GM12872 (cell line): ENCODE results near the gene KRT12.

Experiments used
- CTCF ChIP-seq: IDR thresholded peaks from 3 replicates; pipeline ENCODE4 v1.5.1; 2011; ENCODE audit warnings: low read depth, mild to moderate bottlenecking, low read length, moderate library complexity; ENCODE audit not compliant: insufficient read depth

The KRT12 gene

GRCh38 chr17:40852364-40852763, 14.7 kb downstream of the KRT12 start:
- no peak for TF ChIP-seq CTCF

GRCh38 chr17:40850293-40850972, 16.6 kb downstream of the KRT12 start:
- no peak for TF ChIP-seq CTCF

- no peak for TF ChIP-seq CTCF
These were observed 17.3 kb downstream of the KRT12 start for GRCh38 chr17:40849723-40850122.

- no peak for TF ChIP-seq CTCF
These were observed 18.3 kb downstream of the KRT12 start for GRCh38 chr17:40848583-40849235.

GRCh38 chr17:40846515-40847144, 20.4 kb downstream of the KRT12 start:
- no peak for TF ChIP-seq CTCF

- no peak for TF ChIP-seq CTCF
These were observed 22.3 kb downstream of the KRT12 start for GRCh38 chr17:40844671-40845107.

- no peak for TF ChIP-seq CTCF
These were observed 23.8 kb downstream of the KRT12 start for GRCh38 chr17:40843242-40843641.
